SK-N-SH (cell line): Measurements from ENCODE around the gene POLR3H.

Source experiments
- CHD2 ChIP-seq: fragments of 150-350 bp; IDR thresholded peaks from 2 replicates; pipeline ENCODE4 v1.6.1; 2018; ENCODE audit warnings: low read length; ENCODE audit not compliant: partially characterized antibody
- CTCF ChIP-seq: fragments of 200-600 bp; sonication (generic); IDR thresholded peaks from 2 replicates; pipeline ENCODE4 v1.6.1; 2017; ENCODE audit warnings: antibody characterized with exemption, mild to moderate bottlenecking, moderate library complexity
- EZH2phosphoT487 ChIP-seq: fragments of 200-600 bp; sonication (generic); IDR thresholded peaks from 2 replicates; pipeline ENCODE4 v1.6.1; 2017; ENCODE audit warnings: low read depth, mixed run types, mild to moderate bottlenecking, antibody characterized with exemption, moderate library complexity, borderline replicate concordance
- FOXM1 ChIP-seq: IDR thresholded peaks from 2 replicates; pipeline ENCODE4 v1.4.0; 2012; ENCODE audit warnings: low read depth, mild to moderate bottlenecking
- MAX ChIP-seq: IDR thresholded peaks from 2 replicates; pipeline ENCODE4 v1.4.0; 2012; ENCODE audit warnings: low read depth
- POLR2AphosphoS5 ChIP-seq: IDR thresholded peaks from 2 replicates; pipeline ENCODE4 v1.6.1; 2012; ENCODE audit warnings: low read depth, low read length
- RAD21 ChIP-seq: IDR thresholded peaks from 2 replicates; pipeline ENCODE4 v1.6.1; 2012; ENCODE audit warnings: mild to moderate bottlenecking, low read length
- RCOR1 ChIP-seq: fragments of 150-350 bp; IDR thresholded peaks from 2 replicates; pipeline ENCODE4 v1.6.1; 2017; ENCODE audit warnings: antibody characterized with exemption, low read length
- SMC3 ChIP-seq: IDR thresholded peaks from 2 replicates; pipeline ENCODE4 v1.6.1; 2012; ENCODE audit warnings: low read depth, low read length, improper control_type of control experiment
- TAF1 ChIP-seq: IDR thresholded peaks from 2 replicates; pipeline ENCODE4 v1.6.1; 2012; ENCODE audit warnings: low read depth, mild to moderate bottlenecking, low read length, moderate library complexity, borderline replicate concordance
- TCF12 ChIP-seq: IDR thresholded peaks from 2 replicates; pipeline ENCODE4 v1.4.0; 2012

- no peak for TF ChIP-seq CTCF
- no peak for TF ChIP-seq TCF12
- TF ChIP-seq TAF1 = no peak
- TF ChIP-seq FOXM1 = no peak
- no peak for TF ChIP-seq MAX
- no peak for TF ChIP-seq RAD21
- TF ChIP-seq RCOR1 = no peak
- TF ChIP-seq EZH2phosphoT487 = no peak
- TF ChIP-seq SMC3 = no peak
- no peak for TF ChIP-seq POLR2AphosphoS5
- TF ChIP-seq CHD2 = no peak
These were observed 40.6 kb upstream of the POLR3H start for GRCh38 chr22:41584881-41585280.
